ENCODE results near the gene RALGDS.
A peak's percentile ranks its signal among the peaks of the same experiment; 100 is the strongest.

Gene RALGDS

DNA sequence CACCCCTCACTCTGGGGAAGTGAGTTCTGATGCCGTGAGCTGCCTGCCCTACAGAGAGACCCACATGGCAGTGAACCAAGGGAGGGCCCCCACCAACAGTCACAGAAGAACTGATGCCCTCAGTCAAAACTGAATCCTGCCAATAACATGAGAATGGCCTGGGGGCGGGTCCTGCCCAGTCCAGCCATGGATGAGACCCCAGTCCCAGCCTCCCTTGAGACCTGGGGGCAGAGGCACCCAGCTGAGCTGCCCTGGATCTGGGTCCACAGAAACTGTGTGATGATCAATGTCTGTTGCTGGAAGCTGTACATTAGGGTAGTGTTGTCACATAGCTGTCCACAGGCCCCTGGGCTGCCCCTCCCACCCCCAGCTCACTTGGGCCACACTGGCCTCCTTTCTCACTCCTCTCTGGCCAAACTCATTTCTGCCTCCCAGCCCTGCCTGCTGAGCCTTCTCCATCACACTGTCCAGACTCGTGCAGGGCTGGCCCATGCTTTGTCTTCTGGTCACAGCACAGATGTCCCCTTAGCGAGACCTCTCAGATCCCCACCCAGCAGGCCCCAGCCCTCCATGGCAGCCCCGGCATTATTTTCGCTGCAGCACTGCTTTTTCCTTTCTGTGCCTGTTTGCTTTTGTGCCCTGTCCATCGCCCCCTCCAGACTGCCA, 25.8 kb upstream of the RALGDS start:
- CTCF ChIA-PET = interaction anchor here (0.9 to 8.0 kb wide), 12 partner anchors 12 to 125 kb away, joined by 3 to 357 read pairs (median 10); partner anchors contain the start of gene GTF3C5
- H3K27ac Mint-ChIP-seq = peak overlapping the region; percentile 49
- no peaks in the 10 kb centered on the region for H3K9me3 Mint-ChIP-seq
- peaks cover 7% of the 10 kb centered on the region for H3K36me3 Mint-ChIP-seq
- H3K4me3 Mint-ChIP-seq = peak overlapping the region; percentile 93
- peaks cover 72% of the 10 kb centered on the region for H3K4me1 Mint-ChIP-seq
- DNase-seq = no peak
- peaks cover 7% of the 10 kb centered on the region for H3K27me3 Mint-ChIP-seq

DNA sequence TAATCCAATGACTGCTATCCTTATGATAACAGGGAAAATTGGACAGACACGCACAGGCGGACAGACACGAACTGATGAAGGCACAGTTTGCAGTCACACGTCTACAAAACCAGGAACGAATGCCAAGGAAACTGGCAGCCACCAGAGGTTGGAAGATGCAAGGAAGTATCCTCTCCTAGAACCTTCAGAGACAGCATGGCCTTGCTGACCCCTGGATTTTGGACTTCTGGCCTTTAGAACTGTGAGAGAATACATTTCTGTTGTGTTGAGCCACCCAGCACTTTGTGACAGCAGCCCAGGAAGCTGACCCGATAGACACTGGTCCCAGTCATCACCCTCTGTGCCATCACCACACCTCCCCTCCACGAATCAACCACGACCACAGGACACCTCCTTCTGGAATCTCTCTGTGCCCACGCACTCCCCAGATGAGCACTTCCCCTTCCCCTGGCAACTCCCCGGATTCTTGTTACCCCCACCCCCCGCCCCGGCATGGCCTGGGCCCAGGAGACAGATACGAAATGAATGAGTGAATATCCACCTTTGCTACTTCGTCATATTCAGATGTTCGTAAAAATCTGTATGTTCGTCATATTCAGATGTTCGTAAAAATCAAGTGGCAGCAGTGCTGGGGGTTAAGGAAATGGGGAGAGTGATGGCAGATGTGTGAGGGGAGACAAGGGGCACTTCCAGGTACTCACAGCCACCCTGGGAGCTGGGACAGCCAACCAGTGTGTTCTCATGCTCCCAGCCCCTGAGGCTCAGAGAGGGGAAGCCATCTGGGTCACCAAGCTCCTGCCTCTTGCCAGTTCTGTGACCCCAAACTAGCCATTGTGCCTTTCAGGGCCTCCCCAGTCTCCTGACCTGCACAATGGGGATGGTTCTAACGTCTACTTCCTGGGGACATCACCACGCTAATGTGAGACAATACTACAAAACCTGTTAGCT, 24.1 kb upstream of the RALGDS start:
- H3K9me3 Mint-ChIP-seq = no peaks in the 10 kb centered on the region
- H3K36me3 Mint-ChIP-seq = peaks cover 7% of the 10 kb centered on the region
- DNase-seq = no peak
- peaks cover 5% of the 10 kb centered on the region for H3K27me3 Mint-ChIP-seq
- peak overlapping the region; percentile 64 for H3K4me3 Mint-ChIP-seq
- H3K27ac Mint-ChIP-seq = peak overlapping the region; percentile 93
- CTCF ChIA-PET = interaction anchor here (0.6 to 8.0 kb wide), 14 partner anchors 10 to 122 kb away, joined by 3 to 357 read pairs (median 10); partner anchors contain the start of gene RALGDS
- peaks cover 82% of the 10 kb centered on the region for H3K4me1 Mint-ChIP-seq

DNA sequence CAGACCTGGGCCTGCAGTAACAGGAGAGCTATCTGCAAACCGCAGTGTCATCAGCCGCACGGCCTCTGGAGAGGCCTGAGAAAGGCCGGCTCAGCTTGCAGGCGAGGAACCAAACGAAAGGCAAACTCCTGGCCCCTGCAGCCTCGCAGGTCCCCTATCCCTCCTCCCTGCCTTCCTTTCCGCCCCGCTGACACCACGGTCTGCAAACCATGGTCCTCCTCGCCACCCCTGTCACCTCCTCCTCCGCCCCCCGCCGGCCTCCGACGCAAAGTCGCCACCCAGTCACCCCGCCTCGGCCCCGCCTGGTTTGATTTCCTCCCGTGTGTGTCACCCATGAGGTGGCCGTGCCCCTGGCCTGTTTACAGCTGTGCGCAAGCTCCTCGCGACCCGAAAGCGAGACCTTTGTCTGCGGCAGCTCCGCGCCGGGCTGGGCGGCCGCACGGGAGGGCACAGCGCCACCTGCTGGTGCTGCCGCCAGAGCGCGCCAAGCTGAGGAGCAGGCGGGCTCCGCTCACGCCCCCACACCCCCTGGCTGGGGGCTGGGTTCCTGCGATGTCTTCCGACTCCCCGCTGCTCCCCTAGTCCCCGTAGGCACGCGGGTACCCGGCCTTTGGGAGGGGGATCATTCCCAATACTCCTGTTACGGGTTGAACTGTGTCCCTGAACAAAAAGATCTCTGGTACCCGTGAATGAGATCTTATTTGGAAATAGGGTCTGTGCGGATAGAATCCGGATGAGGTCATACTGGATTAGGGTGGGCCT, 23.3 kb upstream of the RALGDS start:
- H3K36me3 Mint-ChIP-seq = peaks cover 7% of the 10 kb centered on the region
- no peaks in the 10 kb centered on the region for H3K9me3 Mint-ChIP-seq

DNA sequence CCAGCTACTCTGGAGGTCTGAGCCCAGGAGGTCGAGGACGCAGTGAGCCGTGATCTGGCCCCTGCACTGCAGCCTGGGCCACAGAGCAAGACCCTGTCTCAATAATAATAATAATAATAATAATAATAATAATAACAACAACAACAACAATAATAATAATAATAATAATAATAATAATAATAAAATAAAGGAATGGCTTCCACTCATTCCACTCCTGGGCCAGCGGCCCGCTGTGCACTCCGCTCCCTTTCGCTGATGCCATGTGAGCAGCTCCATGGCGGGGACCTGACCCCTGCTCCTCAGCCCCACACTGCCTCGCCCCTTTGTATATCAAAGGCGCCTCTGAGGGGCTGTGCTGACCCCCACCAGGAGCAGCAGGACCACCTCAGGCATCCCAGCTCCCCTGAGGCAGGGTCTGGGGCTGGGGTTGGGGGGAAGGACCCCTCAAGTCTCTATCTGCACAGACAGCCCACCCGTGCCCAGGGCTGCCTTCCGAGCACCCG, 22.6 kb upstream of the RALGDS start:
- no peak for DNase-seq
- no peaks in the 10 kb centered on the region for H3K9me3 Mint-ChIP-seq
- CTCF ChIA-PET = interaction anchor here (0.6 to 8.0 kb wide), 25 partner anchors 9 to 121 kb away, joined by 3 to 357 read pairs (median 6); partner anchors contain the start of genes GTF3C5 and RALGDS
- H3K27ac Mint-ChIP-seq = peak overlapping the region; percentile 93
- peak overlapping the region; percentile 64 for H3K4me3 Mint-ChIP-seq
- H3K4me1 Mint-ChIP-seq = peaks cover 89% of the 10 kb centered on the region
- peaks cover 7% of the 10 kb centered on the region for H3K36me3 Mint-ChIP-seq
- peaks cover 5% of the 10 kb centered on the region for H3K27me3 Mint-ChIP-seq

More for the DNA sequence above, 23.3 kb upstream of the RALGDS start:
- Mint-ChIP-seq H3K27ac (peak overlapping the region; percentile 93), H3K4me3 (peak overlapping the region; percentile 64), H3K27me3 (peaks cover 5% of the 10 kb centered on the region), H3K4me1 (peaks cover 83% of the 10 kb centered on the region)
- peak; percentile 96 for DNase-seq
- CTCF ChIA-PET = interaction anchor here (0.6 to 8.0 kb wide), 25 partner anchors 9 to 121 kb away, joined by 3 to 357 read pairs (median 6); partner anchors contain the start of genes GTF3C5 and RALGDS

DNA sequence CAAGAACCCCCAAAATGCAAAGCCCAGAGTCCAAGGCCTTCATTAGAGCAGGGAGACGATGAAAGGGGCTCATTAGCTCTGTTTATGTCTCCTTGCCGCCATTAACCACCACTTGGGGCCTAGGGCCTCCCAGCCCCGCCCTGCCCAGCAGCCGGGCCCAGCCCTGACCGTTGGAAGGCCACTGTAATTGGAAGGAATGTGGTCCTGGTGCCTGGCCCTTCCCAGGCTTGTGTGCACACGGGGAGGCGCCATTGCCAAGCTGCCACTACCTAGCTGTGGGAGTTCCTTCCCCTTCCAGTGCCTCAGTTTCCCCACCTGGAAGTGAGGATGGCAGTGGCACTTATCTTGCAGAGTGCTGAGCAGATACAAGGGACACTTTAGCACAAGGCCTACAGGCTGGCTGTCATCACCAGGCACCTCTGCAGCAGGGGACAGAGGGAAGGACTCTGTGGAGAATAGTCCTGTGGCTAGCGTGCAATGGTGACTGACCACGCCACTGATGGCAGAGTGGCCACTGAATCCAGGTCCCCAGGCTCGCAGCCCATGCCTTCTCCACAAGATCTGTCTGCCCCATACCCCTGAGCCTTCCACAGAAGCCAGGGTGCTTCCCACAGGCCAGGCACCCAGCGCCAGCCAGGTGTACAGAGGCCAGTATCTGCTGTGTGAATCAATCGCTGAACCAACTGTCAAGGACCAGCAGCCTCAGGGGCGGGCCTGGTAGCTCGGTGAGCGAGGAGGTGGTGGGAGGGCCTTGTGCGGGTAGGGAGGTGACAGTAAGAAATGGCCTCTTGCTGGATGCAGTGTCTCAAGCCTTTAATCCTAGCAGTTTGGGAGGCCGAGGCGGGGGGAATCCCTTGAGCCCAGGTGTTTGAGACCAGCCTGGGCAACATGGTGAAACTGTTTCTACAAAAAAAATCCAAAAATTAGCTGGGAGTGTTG, 21.9 kb upstream of the RALGDS start:
- peaks cover 91% of the 10 kb centered on the region for H3K4me1 Mint-ChIP-seq
- H3K4me3 Mint-ChIP-seq = no peak overlapping the region

DNA sequence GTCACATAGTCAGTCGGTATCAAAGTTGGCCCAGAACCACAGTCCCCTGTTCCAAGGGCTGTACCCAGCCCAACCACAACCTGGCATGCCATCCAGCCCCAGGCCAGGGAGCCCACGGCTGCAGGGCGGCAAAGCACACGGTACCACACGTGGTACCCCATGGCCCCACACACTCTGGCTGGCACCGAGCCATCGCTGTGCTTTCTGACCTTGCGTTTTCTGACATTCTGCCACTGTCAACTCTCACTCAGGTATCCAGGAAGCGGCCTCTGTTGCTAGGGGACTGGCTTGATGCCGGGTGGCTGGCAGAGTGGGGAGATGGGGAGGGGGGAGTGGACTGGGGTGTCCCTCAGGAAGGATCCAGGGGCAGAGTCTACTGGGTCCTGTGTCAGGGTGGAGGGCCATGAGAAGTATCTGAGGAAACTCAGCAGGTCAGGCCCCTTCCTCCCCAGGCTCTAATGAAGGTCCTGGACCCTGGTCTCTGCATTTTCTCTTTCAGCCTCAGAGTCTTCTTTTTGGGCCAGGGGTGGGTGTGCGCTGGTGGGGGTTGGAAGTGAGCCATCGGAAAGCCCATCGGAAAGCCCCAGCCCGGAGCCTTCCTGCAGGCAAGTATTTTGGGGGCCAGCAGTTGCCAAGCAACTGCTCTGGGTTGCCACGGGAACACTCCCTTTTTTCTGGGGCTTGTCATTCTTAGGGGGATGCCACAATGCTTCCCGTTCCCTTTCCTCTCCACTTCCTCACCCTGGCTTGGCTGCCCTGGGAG, 21.0 kb upstream of the RALGDS start:
- H3K4me1 Mint-ChIP-seq = peaks cover 89% of the 10 kb centered on the region
- no peak overlapping the region for H3K4me3 Mint-ChIP-seq
- CTCF ChIA-PET = interaction anchor here (6.2 kb wide), 1 partner anchor 7 kb away, joined by 98 read pairs; no protein-coding TSS in a partner anchor
- peaks cover 9% of the 10 kb centered on the region for H3K36me3 Mint-ChIP-seq
- peak; percentile 81 for DNase-seq
- peak overlapping the region; percentile 84 for H3K27ac Mint-ChIP-seq
- H3K27me3 Mint-ChIP-seq = no peaks in the 10 kb centered on the region
- no peaks in the 10 kb centered on the region for H3K9me3 Mint-ChIP-seq

More for the DNA sequence above, 21.9 kb upstream of the RALGDS start:
- CTCF ChIA-PET = interaction anchor here (1.2 to 8.0 kb wide), 6 partner anchors 8 to 120 kb away, joined by 6 to 357 read pairs (median 16); partner anchors contain the start of gene GTF3C5
- Mint-ChIP-seq H3K27ac (peak overlapping the region; percentile 84), H3K9me3 (no peaks in the 10 kb centered on the region), H3K36me3 (peaks cover 7% of the 10 kb centered on the region), H3K27me3 (no peaks in the 10 kb centered on the region)
- peak; percentile 42 for DNase-seq

DNA sequence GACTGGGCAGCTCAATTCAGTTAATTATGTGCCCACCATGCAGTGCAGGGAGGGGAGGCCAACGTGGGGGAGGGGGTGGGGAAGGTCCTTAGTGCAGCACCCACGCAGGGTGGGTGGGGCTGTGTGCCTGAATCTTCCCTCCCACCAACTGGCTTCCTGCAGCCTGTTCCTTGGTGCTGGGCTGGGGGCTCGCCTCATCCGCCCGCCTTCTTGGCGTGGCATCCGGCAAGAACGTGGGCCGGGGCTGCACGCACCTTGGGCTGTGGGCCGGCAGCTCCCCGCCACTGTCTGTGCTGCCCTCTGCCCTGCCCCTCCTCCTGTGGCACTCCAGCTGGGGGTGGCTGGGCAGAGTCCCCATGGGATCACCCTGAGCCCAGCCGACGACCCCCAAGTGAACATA, 19.6 kb upstream of the RALGDS start:
- CTCF ChIA-PET = no interaction called here
- H3K27ac Mint-ChIP-seq = no peak overlapping the region
- no peaks in the 10 kb centered on the region for H3K9me3 Mint-ChIP-seq
- peaks cover 90% of the 10 kb centered on the region for H3K4me1 Mint-ChIP-seq
- H3K27me3 Mint-ChIP-seq = no peaks in the 10 kb centered on the region
- no peak for DNase-seq
- no peak overlapping the region for H3K4me3 Mint-ChIP-seq
- H3K36me3 Mint-ChIP-seq = peaks cover 11% of the 10 kb centered on the region

DNA sequence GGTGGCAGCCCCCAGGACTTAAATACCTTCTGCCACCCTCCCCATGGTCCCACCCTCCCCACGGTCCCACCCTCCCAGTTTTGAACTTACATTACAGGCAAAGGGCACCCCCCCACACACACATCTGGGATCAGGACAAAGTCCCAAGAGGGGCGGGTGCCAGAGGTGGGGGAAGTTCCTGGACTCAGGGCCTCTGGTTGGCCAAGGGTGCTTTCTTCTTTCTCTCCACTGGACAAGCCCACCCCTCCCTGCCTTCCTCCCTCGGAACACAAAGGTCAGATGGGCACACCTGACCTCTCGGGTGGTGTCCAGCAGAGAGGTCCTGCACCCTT, 19.1 kb upstream of the RALGDS start:
- Mint-ChIP-seq H3K9me3 (no peaks in the 10 kb centered on the region), H3K36me3 (peaks cover 9% of the 10 kb centered on the region), H3K4me3 (no peak overlapping the region), H3K27ac (peak overlapping the region; percentile 28), H3K27me3 (no peaks in the 10 kb centered on the region), H3K4me1 (peaks cover 90% of the 10 kb centered on the region)
- DNase-seq = no peak
- CTCF ChIA-PET = no interaction called here

DNA sequence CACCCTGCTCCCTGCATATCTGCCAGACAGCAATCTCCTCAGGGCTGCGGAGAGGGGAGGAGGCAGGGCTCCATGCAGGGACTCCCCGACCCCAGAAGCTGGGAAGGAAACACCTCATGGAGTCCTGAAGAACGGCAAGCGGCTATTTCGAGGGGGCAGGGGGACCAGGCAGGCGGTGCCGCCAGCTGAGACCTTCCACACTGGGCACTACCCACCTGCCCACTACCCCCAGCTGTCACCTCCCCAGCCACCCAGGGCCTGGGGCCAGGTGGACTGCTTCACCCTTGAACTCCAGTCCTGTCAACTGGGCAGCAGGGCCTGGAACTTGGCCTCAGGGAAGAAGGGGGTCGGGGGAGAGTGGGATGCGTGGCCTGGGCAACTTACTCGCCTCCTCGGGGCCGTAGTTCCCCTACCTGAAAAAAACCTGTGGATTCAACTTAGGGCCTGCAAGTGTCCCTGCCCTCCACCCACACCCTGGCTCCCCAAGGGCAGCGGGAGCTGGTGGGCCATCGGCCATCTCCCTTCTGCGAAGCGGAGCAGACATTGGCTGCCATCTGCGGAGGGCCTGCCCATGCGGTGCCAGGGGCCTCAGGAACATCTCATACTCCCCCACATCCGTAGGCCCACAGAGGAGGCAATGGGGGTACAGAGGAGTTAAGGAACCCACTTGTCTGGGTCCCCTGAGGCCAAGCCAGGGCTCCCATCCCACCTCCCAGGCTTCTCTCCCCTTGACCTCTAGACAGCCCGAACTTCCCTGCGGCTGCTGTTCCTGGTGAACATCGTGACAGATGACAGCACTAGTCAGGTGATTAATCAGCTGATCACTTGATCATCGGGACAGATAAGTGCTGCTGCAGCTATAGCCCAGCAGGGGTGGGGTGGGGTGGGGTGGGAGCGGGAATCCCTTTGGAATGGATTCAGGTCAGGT, 18.5 kb upstream of the RALGDS start:
- H3K4me1 Mint-ChIP-seq = peaks cover 90% of the 10 kb centered on the region
- no peaks in the 10 kb centered on the region for H3K9me3 Mint-ChIP-seq
- no peak for DNase-seq
- peaks cover 9% of the 10 kb centered on the region for H3K36me3 Mint-ChIP-seq
- H3K27me3 Mint-ChIP-seq = no peaks in the 10 kb centered on the region
- no peak overlapping the region for H3K27ac Mint-ChIP-seq
- CTCF ChIA-PET = no interaction called here
- no peak overlapping the region for H3K4me3 Mint-ChIP-seq

DNA sequence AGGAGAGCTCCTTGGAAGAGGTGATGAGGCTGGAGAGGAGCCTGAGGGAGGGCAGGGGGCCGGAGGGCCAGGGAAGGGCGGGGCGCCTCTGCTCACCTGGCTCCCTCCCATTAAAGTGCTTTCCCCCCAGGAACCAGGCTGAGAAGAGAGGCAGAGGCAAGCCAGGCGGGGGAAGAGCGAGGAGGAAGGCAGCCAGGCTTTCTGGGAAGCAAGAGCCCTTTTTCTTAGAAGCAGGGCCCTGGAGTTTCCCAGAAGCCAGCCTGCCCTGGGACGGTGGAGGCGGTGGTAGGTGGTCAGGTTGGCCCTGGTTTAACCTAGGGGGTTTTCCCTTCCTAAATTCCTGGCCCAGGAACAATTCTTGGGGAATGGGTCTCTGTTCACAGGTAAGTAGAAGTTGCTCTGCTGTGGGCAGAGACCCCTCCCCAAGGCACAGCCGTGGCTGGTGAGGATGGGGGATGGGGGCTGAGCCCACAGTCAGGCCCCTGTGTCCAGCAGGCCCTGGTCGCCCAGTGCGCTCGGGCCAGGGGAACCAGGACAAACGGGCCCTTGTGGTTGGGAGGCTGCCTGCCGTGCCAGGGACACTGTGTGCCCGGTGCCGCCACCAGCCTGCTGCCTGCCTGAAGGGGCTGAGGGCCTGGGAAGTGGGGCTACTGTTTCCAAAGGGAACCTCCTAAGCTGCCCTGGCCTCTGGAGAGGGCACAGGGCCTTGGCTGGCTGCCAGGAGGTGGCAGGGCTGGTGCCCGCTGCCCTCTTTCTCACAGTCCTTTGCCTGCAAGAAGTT, 16.6 kb upstream of the RALGDS start:
- DNase-seq = peak; percentile 57
- Mint-ChIP-seq H3K36me3 (peaks cover 12% of the 10 kb centered on the region), H3K4me1 (peaks cover 92% of the 10 kb centered on the region), H3K27me3 (no peaks in the 10 kb centered on the region), H3K27ac (peak overlapping the region; percentile 100), H3K4me3 (peak overlapping the region; percentile 32), H3K9me3 (no peaks in the 10 kb centered on the region)
- CTCF ChIA-PET = interaction anchor here (2.7 to 5.9 kb wide), 2 partner anchors 7 to 35 kb away, joined by 7 to 98 read pairs; no protein-coding TSS in a partner anchor

Measured in activated naive CD4-positive, alpha-beta T cell treated with anti-CD3 and anti-CD28 coated beads, Interleukin-2, amount 10 ng/mL, durations not matched to agents 7 days and 5 days (primary cell).